HepG2 (cell line): ENCODE measurements around the gene RAD23A. TPM values are rescaled to one million over a fixed set of nuclear protein-coding genes. Genes with fewer than 3 reads are reported as not detected.

Experiments used
- ATF6 ChIP-seq: sonication (generic); formaldehyde crosslinking; conservative IDR thresholded peaks from 2 replicates; pipeline ENCODE4 v1.4.0; 2020; ENCODE audit warnings: missing genetic modification reagents
- FUBP1 ChIP-seq: sonication (generic); formaldehyde crosslinking; IDR thresholded peaks from 2 replicates; pipeline ENCODE4 v1.5.1; 2020; ENCODE audit warnings: missing genetic modification reagents, mild to moderate bottlenecking, borderline replicate concordance
- HDAC1 ChIP-seq: sonication (generic); formaldehyde crosslinking; IDR thresholded peaks from 2 replicates; pipeline ENCODE4 v1.5.1; 2020; ENCODE audit warnings: mild to moderate bottlenecking, missing genetic modification reagents
- IKZF5 ChIP-seq: IDR thresholded peaks from 2 replicates; pipeline ENCODE4 v1.6.1; 2018; ENCODE audit warnings: missing genetic modification reagents, mild to moderate bottlenecking, missing compliant biosample characterization
- IRX3 ChIP-seq: sonication (generic); formaldehyde crosslinking; IDR thresholded peaks from 2 replicates; pipeline ENCODE4 v1.8.1; 2023; ENCODE audit warnings: mild to moderate bottlenecking, low read depth, missing genetic modification reagents, borderline replicate concordance
- MLXIP ChIP-seq: sonication (generic); formaldehyde crosslinking; IDR thresholded peaks from 2 replicates; pipeline ENCODE4 v1.9.0; 2021; ENCODE audit warnings: missing genetic modification reagents, borderline replicate concordance
- MTF2 ChIP-seq: sonication (generic); formaldehyde crosslinking; IDR thresholded peaks from 2 replicates; pipeline ENCODE4 v1.5.0; 2020; ENCODE audit warnings: missing genetic modification reagents, borderline replicate concordance
- MXD4 ChIP-seq: IDR thresholded peaks from 2 replicates; pipeline ENCODE4 v1.6.1; 2016; ENCODE audit warnings: mild to moderate bottlenecking, missing biosample characterization, missing genetic modification reagents
- NR0B2 ChIP-seq: sonication (generic); formaldehyde crosslinking; IDR thresholded peaks from 2 replicates; pipeline ENCODE4 v1.4.0; 2020; ENCODE audit warnings: mild to moderate bottlenecking, missing genetic modification reagents
- RNF2 ChIP-seq: fragments of 450-650 bp; conservative IDR thresholded peaks from 2 replicates; pipeline ENCODE4 v1.6.1; 2016; ENCODE audit warnings: low read depth
- ZHX2 ChIP-seq, 2 experiments: sonication (generic) in 1 of 2; formaldehyde crosslinking in 1 of 2; IDR thresholded peaks; 2 replicates each; pipeline versions ENCODE4 v1.6.1 to v1.9.0; 2014 to 2022; ENCODE audit warnings: antibody characterized with exemption in 1 of 2, borderline replicate concordance in 1 of 2, inconsistent platforms in 1 of 2, low read depth in 1 of 2, missing genetic modification reagents in 1 of 2
- polyA plus RNA-seq, 8 experiments: library from polyadenylated mRNA; depleted of rRNA in 3 of 8; stranded (reverse) in 7 of 8; unstranded in 1 of 8; fragments of >200 nt; fragmentation: Illumina TruSeq in 4 of 8; extraction: Trizol in 4 of 8; gene quantifications; 2 replicates each; pipeline versions ENCODE4 v1.2.1 to v1.2.3, GENCODE V29; 2011 to 2016; ENCODE audit warnings: low read depth in 4 of 8, missing spikeins in 1 of 8, mixed read lengths in 1 of 8; ENCODE audit not compliant: insufficient read depth in 1 of 8
- total RNA-seq, 5 experiments: library from RNA; depleted of rRNA; stranded (reverse); fragments of >200 nt; fragmentation: Illumina TruSeq; extraction: Trizol; gene quantifications; 2 replicates each; pipeline ENCODE4 v1.2.3, GENCODE V29; 2016; ENCODE audit warnings: low read depth in 1 of 5

The RAD23A gene
- total and polyA plus RNA-seq, 2 of the 13 experiments (the other 11 are each of a cell fraction or from before 2014, with no cell fraction given), result 42.5 to 54.2 TPM

GRCh38 chr19:12956446-12957388, 11.1 kb downstream of the RAD23A start, which contains the start of gene GADD45GIP1 (continued):
- TF ChIP-seq ATF6 (no peak), HDAC1 (CRISPR knock-in tag) (peak; percentile 78), MLXIP (no peak), IKZF5 (CRISPR knock-in tag) (no peak), MTF2 (CRISPR knock-in tag) (peak; percentile 67; the same call in 1 of the 2 replicates), FUBP1 (CRISPR knock-in tag) (no peak), MXD4 (CRISPR knock-in tag) (peak; percentile 88), RNF2 (no peak), ZHX2 (IDR thresholded peaks at IDR 0.05; ENCODE audit: low read depth) (peak; percentile 68; the same call in 1 of the 2 replicates), ZHX2 (CRISPR knock-in tag; IDR thresholded peaks at IDR 0.05; ENCODE audit: borderline replicate concordance) (0 out of 2 replicates have a peak, but pooled peaks have one; percentile 72), NR0B2 (CRISPR knock-in tag) (peak; percentile 75), IRX3 (CRISPR knock-in tag) (peak; percentile 50; the same call in 1 of the 2 replicates)
